ENCODE data around the gene ATP2B3. TPM values are rescaled to one million over a fixed set of nuclear protein-coding genes. Genes with fewer than 3 reads are reported as not detected.

The ATP2B3 gene
- not detected in 2 replicates for total RNA-seq

DNA sequence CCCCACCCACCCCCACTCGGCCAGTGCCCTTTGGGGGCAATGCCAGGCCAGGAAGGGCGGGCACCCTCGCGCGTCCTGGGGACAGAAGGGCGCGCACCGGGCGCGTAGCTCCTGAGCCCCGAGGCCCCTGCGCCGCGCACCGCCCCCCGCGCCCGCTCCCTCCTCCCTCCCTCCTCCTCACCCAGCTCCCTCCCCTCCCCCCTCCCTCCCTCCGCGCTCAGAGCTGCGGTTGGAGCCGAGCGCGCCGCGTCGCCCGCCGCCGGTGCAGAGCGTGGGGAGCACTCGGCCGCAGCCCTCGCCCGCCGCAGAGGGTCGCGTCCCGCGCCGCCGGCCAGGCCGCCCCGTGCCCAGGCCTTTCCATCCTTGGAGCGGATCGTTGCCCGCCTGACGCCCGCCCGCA, at the start of gene ATP2B3:
ATP2B3 (plus strand) TSS at position 220 of the 400 bp plus-strand sequence. CDS start 18,606 bp downstream, outside the sequence.
- intact Hi-C loops (cut with micrococcal nuclease), result no loop called here
- no peak for DNase-seq
- no peak within 1 kb of the TSS for H3K27ac Mint-ChIP-seq
- peaks cover 18% of the 10 kb centered on the region for H3K27me3 Mint-ChIP-seq
- no peak within 1 kb of the TSS for H3K4me3 Mint-ChIP-seq
- H3K36me3 Mint-ChIP-seq (ENCODE audit: low read depth), result no peaks in the 10 kb centered on the region
- no peaks in the 10 kb centered on the region for H3K9me3 Mint-ChIP-seq
- no peaks in the 10 kb centered on the region for H3K4me1 Mint-ChIP-seq

- Mint-ChIP-seq H3K27me3 (no peaks in the 10 kb centered on the region), H3K4me1 (peaks cover 4% of the 10 kb centered on the region), H3K36me3 (ENCODE audit: low read depth) (peaks cover 9% of the 10 kb centered on the region), H3K9me3 (no peaks in the 10 kb centered on the region), H3K27ac (no peak overlapping the region), H3K4me3 (no peak overlapping the region)
- no peak for DNase-seq
- intact Hi-C loops (cut with micrococcal nuclease), result no loop called here
Measured at GRCh38 chrX:153468008-153468580, 49.3 kb upstream of the ATP2B3 start.

DNA sequence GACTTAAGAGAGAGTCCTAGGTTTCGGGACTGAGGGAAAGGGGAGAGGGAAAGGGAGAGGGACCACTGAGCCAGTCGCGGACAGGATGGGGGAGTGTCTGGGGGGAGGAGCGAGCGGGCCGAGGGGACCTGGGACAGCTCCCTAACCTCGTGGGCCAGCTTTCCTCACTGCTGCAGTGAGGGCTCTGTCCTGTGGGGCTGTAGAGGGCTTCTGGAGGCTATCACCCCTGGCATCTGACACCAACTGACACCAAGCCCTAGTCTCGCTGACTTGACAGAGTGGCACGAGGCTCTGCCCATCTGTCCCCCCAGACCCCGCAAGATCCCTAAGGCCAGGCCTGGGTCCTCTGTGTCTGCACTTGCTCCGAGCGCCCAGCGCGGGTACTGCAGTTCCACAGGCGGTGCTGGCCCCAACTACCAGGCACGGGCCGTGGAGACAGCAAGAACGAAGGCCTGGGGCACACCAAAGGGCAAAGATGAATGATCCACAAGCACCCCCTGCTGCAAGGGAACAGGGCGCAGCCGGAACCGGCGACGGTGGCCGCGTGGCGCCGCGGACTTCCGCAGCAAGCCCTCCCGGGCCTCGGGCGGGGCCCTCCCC, 47.5 kb upstream of the ATP2B3 start:
- intact Hi-C loops (cut with micrococcal nuclease), result loop anchor here (1.0 to 10.0 kb wide), 5 partner anchors 129 to 638 kb away; partner anchors contain the start of genes ABCD1, BCAP31, CCNQ and CETN2
- H3K4me3 Mint-ChIP-seq, result peak overlapping the region; percentile 86
- no peaks in the 10 kb centered on the region for H3K9me3 Mint-ChIP-seq
- H3K4me1 Mint-ChIP-seq, result peaks cover 4% of the 10 kb centered on the region
- H3K27ac Mint-ChIP-seq, result peak overlapping the region; percentile 84
- peaks cover 4% of the 10 kb centered on the region for H3K36me3 Mint-ChIP-seq (ENCODE audit: low read depth)
- peak; percentile 77 for DNase-seq
- H3K27me3 Mint-ChIP-seq, result no peaks in the 10 kb centered on the region

DNA sequence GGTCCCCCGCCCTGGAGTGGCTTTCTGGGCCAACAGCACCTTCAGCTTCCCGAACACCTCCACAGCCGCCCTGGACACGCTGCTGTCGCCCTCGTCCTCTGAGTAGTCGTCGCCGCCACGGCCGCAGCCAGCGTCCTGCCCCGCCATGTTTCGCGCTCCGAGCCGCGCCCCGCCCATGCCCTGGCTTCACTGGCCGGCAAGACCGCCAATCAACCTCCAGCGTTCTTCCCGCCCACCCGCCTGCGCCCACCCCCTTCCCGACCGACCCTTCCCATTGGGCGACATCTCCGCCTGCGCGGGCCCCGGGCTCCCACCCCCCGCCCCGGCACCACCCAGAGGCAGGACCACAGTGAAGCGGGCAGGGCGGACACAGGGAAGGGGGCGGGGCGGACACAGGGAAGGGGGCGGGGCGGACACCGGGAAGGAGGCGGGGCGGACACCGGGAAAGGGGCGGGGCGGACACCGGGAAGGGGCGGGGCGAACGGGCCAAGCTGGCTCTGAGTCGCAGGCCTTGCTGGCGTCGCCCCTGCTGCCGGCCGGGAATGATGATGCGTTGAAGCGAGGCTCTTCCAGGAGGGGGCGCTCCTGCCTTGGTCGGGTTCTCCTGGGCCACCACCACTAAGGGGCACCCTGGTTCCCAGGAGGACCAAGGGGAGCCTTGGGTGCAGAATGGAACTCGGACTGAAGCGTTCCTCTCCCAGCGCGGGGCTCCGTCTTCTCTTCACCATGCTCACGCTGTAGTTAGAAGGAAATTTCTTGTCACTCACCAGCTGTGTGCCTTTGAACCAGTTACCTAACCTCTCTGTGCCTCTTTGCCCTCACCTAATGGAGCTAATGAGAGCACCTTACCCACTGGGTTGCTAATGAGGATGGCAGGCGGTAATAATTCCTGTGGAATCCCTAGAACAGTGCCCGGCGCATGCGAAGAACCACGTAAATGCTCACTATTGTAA, 46.8 kb upstream of the ATP2B3 start, which contains the start of gene HAUS7:
HAUS7 (minus strand) TSS at position 166 of the 953 bp plus-strand sequence; CDS start at position 147, 19 bp downstream.
- Mint-ChIP-seq H3K27me3 (peaks cover 2% of the 10 kb centered on the region), H3K9me3 (no peaks in the 10 kb centered on the region), H3K27ac (peak within 1 kb of the TSS; percentile 84), H3K4me3 (peak within 1 kb of the TSS; percentile 86), H3K36me3 (ENCODE audit: low read depth) (peaks cover 4% of the 10 kb centered on the region), H3K4me1 (peaks cover 4% of the 10 kb centered on the region)
- intact Hi-C loops (cut with micrococcal nuclease), result loop anchor here (1.0 to 10.0 kb wide), 6 partner anchors 37 to 638 kb away; partner anchors contain the start of genes ABCD1, BCAP31, CCNQ and CETN2
- peak; percentile 95 for DNase-seq

- no peak overlapping the region for H3K4me3 Mint-ChIP-seq
- intact Hi-C loops (cut with micrococcal nuclease), result loop anchor here (1.0 to 10.0 kb wide), 4 partner anchors 36 to 639 kb away; partner anchors contain the start of genes ABCD1, BCAP31, CETN2 and NSDHL
- H3K9me3 Mint-ChIP-seq, result no peaks in the 10 kb centered on the region
- peaks cover 4% of the 10 kb centered on the region for H3K36me3 Mint-ChIP-seq (ENCODE audit: low read depth)
- DNase-seq, result no peak
- peaks cover 4% of the 10 kb centered on the region for H3K4me1 Mint-ChIP-seq
- peaks cover 6% of the 10 kb centered on the region for H3K27me3 Mint-ChIP-seq
- peak overlapping the region; percentile 29 for H3K27ac Mint-ChIP-seq
Measured at GRCh38 chrX:153471663-153472280, 45.7 kb upstream of the ATP2B3 start.

DNA sequence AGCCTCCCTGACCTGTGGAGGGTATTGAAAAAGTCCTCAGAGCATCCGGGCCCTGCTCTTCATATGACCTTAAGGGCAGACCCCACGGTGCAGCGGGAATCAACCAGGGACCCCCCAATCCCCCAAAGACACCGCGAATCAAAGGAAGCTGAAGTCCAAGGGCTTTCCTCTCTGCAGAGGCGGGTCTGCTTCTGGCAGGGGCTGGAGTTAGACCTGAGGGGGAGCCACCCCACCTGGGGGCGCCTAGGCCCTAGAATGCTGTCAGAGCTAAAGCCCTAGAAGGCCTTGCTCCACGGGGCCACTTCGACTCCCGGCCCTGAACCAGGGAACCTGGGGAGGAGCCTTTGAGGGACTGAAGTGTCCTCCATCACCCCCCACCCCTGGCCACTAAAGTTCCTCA, 44.3 kb upstream of the ATP2B3 start:
- peaks cover 6% of the 10 kb centered on the region for H3K27me3 Mint-ChIP-seq
- H3K36me3 Mint-ChIP-seq (ENCODE audit: low read depth), result no peaks in the 10 kb centered on the region
- intact Hi-C loops (cut with micrococcal nuclease), result loop anchor here (5.0 to 10.0 kb wide), 3 partner anchors 138 to 641 kb away; partner anchors contain the start of genes ABCD1, BCAP31, CETN2 and NSDHL
- H3K9me3 Mint-ChIP-seq, result no peaks in the 10 kb centered on the region
- H3K4me3 Mint-ChIP-seq, result no peak overlapping the region
- peaks cover 1% of the 10 kb centered on the region for H3K4me1 Mint-ChIP-seq
- DNase-seq, result no peak
- H3K27ac Mint-ChIP-seq, result peak overlapping the region; percentile 15

DNA sequence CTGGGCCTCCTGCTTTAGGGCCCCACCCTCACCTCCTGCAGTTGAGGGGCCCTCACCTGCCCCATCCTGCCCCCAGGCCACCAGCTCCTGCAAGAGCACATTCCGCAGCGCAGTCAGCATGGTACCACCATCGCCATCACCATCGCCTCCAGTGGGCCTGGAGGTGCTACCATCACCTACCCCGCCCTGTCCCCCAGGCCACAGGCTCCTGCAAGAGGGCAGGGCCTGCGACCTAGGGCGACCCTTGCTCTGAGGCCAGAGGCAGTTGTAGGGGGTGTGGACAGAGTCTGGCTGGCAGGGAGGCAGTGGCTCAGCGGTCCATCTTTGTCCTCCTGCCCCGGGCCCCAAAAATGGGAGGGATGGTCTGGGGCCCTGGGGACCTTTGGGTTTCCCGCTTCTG, 43.2 kb upstream of the ATP2B3 start:
- no peak overlapping the region for H3K27ac Mint-ChIP-seq
- no peak for DNase-seq
- intact Hi-C loops (cut with micrococcal nuclease), result loop anchor here (5.0 to 10.0 kb wide), 3 partner anchors 139 to 642 kb away; partner anchors contain the start of genes ABCD1, BCAP31, CETN2 and NSDHL
- no peak overlapping the region for H3K4me3 Mint-ChIP-seq
- no peaks in the 10 kb centered on the region for H3K36me3 Mint-ChIP-seq (ENCODE audit: low read depth)
- no peaks in the 10 kb centered on the region for H3K4me1 Mint-ChIP-seq
- H3K9me3 Mint-ChIP-seq, result no peaks in the 10 kb centered on the region
- H3K27me3 Mint-ChIP-seq, result peaks cover 6% of the 10 kb centered on the region

GRCh38 chrX:153474718-153475117, 42.7 kb upstream of the ATP2B3 start:
- DNase-seq, result peak; percentile 73
- intact Hi-C loops (cut with micrococcal nuclease), result loop anchor here (5.0 to 10.0 kb wide), 3 partner anchors 140 to 642 kb away; partner anchors contain the start of genes ABCD1, BCAP31, CETN2 and NSDHL
- Mint-ChIP-seq H3K36me3 (ENCODE audit: low read depth) (no peaks in the 10 kb centered on the region), H3K27me3 (peaks cover 6% of the 10 kb centered on the region), H3K4me3 (no peak overlapping the region), H3K4me1 (no peaks in the 10 kb centered on the region), H3K27ac (no peak overlapping the region), H3K9me3 (no peaks in the 10 kb centered on the region)

DNA sequence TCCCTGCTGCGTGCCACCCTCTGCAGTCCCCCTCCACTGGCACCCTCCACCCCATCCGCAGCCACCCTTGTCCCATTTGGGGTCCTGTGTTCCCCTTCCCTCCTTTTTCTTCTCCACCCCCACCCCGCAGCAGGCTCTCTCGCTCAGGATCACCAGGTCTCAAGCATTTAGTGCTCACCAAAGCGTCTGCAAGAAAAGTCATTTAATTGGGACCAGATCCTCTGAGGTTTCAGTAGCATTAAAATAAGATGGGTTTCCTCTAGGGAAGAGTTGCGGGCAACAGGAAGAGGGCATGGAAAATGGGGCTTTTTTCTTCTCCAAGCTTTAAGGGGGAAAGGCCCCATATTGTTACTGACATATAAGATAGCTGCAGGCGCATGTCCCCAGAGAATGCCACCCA, 42.2 kb upstream of the ATP2B3 start:
- H3K27ac Mint-ChIP-seq, result no peak overlapping the region

DNA sequence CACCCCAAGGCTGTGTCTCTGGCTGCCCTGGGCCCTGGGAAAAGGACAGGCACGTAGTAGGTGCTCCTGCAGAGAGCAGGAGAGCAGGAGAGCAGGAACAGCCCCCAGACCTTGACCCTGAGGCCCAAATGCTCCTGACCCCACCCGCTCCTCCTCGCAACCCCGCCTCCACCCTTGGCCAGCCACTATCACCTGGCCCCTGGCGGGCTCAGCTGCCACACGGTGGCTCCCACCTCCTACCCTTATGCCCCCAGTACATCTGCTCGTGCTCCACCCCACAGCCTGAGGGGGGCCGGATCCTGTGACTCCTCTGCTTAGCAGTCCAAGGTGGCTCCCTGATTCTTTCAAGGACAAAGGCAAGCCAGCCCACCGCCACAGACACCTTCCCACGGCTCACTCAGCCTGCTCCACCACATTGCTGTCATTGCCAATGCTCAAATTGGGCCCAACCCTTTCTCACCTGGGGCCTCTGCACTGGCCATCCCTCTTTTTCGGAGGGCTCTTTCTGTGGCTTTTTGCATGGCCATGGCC, 41.6 kb upstream of the ATP2B3 start:
- Mint-ChIP-seq H3K9me3 (no peaks in the 10 kb centered on the region), H3K4me1 (no peaks in the 10 kb centered on the region), H3K27ac (no peak overlapping the region), H3K36me3 (ENCODE audit: low read depth) (no peaks in the 10 kb centered on the region), H3K27me3 (peaks cover 6% of the 10 kb centered on the region), H3K4me3 (no peak overlapping the region)
- intact Hi-C loops (cut with micrococcal nuclease), result loop anchor here (10.0 kb wide), 1 partner anchor 141 kb away; the partner anchor contains the start of gene ZNF275
- no peak for DNase-seq

More for the DNA sequence above, 42.2 kb upstream of the ATP2B3 start:
- intact Hi-C loops (cut with micrococcal nuclease), result loop anchor here (10.0 kb wide), 1 partner anchor 140 kb away; the partner anchor contains the start of gene ZNF275
- H3K36me3 Mint-ChIP-seq (ENCODE audit: low read depth), result no peaks in the 10 kb centered on the region
- DNase-seq, result no peak
- no peak overlapping the region for H3K4me3 Mint-ChIP-seq
- H3K27me3 Mint-ChIP-seq, result peaks cover 6% of the 10 kb centered on the region
- H3K9me3 Mint-ChIP-seq, result no peaks in the 10 kb centered on the region
- H3K4me1 Mint-ChIP-seq, result no peaks in the 10 kb centered on the region

DNA sequence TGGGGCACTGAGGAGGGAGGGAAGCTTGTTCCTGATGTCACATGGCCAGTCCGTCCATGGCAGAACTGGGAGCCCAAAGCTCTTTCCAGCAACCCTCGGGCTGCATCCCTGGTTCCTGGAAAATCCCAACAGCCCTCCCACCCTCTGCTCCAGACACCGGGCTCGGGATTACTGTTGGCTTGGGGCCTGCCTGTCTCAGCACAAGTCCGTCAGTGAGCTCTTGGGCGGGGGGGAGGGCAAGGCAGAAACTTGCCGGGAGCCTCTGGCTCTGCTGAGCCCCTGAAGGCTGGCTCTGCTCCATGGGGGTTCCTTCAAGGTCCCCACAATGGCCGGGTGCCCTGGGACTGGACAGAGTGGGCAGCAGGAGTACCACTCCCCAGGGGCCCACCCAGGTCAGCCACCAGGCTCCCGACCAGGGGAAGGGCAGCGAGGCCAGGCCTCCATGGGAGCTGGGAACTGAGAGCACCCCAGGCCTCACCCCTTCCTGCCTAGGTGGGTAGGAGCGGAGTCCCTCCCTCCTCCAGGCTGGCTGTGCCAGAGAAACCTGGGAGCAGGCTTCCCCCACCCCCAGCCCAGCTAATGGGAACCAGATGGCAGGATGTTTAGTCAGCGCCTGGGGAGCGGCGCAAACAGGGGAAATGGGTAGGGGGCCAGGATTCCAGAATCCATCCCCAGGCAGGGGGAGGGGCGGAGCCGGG, 40.6 kb upstream of the ATP2B3 start:
- H3K27me3 Mint-ChIP-seq, result peaks cover 6% of the 10 kb centered on the region
- no peaks in the 10 kb centered on the region for H3K36me3 Mint-ChIP-seq (ENCODE audit: low read depth)
- H3K9me3 Mint-ChIP-seq, result no peaks in the 10 kb centered on the region
- no peak for DNase-seq
- H3K4me3 Mint-ChIP-seq, result no peak overlapping the region
- intact Hi-C loops (cut with micrococcal nuclease), result loop anchor here (10.0 kb wide), 1 partner anchor 142 kb away; the partner anchor contains the start of gene ZNF275
- no peaks in the 10 kb centered on the region for H3K4me1 Mint-ChIP-seq
- H3K27ac Mint-ChIP-seq, result no peak overlapping the region

- no peak overlapping the region for H3K27ac Mint-ChIP-seq
- H3K9me3 Mint-ChIP-seq, result no peaks in the 10 kb centered on the region
- peaks cover 6% of the 10 kb centered on the region for H3K27me3 Mint-ChIP-seq
- H3K36me3 Mint-ChIP-seq (ENCODE audit: low read depth), result no peaks in the 10 kb centered on the region
- H3K4me3 Mint-ChIP-seq, result no peak overlapping the region
- DNase-seq, result no peak
- H3K4me1 Mint-ChIP-seq, result no peaks in the 10 kb centered on the region
- intact Hi-C loops (cut with micrococcal nuclease), result loop anchor here (10.0 kb wide), 1 partner anchor 143 kb away; the partner anchor contains the start of gene ZNF275
Measured at GRCh38 chrX:153477364-153477857, 40.0 kb upstream of the ATP2B3 start.
